Measurements from ENCODE around the gene MYOCD. TPM values are rescaled to one million over a fixed set of nuclear protein-coding genes. Genes with fewer than 3 reads are reported as not detected.

Gene MYOCD
- total and polyA plus RNA-seq, 8 donors, result 3.3 to 14.9 (median 10.8) TPM

DNA sequence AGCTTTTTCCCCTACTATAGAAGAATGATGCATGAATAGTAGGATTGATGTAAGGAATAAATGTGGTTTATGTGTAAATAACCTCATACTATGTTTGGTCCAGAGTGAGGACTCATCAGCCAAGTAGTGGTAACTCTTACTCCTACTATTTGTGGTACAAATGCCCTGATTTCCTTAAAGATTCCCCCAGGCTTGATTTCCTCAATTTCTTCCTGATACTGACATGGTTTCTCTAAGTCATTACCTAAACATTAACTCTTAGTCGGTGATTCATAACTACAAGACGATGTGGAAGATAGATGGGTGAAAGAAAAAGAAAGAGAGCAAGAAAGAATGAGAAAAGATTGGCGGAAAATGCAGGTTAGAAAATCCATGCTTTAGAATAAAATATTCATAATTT lies 17.2 kb upstream of the MYOCD start:
- Histone ChIP-seq H3K4me3 (no peak overlapping the region), H3K27ac (no peak overlapping the region), H3K36me3 (no peaks in the 10 kb centered on the region), H3K27me3 (peaks cover 0 to 25% of the 10 kb centered on the region in 2 donors), H3K9me3 (no peaks in the 10 kb centered on the region), H3K4me1 (no peaks in the 10 kb centered on the region)
- no peak for ATAC-seq
- TF ChIP-seq, protein P1, sequence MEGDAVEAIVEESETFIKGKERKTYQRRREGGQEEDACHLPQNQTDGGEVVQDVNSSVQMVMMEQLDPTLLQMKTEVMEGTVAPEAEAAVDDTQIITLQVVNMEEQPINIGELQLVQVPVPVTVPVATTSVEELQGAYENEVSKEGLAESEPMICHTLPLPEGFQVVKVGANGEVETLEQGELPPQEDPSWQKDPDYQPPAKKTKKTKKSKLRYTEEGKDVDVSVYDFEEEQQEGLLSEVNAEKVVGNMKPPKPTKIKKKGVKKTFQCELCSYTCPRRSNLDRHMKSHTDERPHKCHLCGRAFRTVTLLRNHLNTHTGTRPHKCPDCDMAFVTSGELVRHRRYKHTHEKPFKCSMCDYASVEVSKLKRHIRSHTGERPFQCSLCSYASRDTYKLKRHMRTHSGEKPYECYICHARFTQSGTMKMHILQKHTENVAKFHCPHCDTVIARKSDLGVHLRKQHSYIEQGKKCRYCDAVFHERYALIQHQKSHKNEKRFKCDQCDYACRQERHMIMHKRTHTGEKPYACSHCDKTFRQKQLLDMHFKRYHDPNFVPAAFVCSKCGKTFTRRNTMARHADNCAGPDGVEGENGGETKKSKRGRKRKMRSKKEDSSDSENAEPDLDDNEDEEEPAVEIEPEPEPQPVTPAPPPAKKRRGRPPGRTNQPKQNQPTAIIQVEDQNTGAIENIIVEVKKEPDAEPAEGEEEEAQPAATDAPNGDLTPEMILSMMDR (IDR thresholded peaks at IDR 0.05), result no peak
- intact Hi-C loops (cut with DNase I), result no loop called here
- DNase-seq, result no peak

DNA sequence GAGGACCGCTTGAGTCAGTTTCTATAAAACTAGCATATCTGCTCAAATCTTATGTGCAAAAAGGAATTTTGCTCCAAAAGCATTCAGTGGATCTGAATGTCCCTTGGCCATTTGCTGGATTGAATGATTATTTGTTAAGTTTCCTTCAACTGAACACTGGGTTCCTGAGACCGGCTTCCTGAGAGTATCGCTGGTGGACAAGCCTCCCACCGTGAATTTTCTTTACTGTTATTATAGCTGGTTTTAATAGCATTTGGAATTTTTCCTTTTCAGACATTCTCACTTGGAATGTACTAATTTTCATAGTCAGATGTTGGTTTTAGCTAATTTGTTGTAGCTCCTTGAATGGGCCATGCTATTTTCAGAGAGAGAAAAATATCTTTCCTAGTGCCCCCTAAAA lies 9.8 kb upstream of the MYOCD start:
- ATAC-seq, result no peak
- TF ChIP-seq, protein P1 (IDR thresholded peaks at IDR 0.05), result no peak
- H3K4me3 ChIP-seq, result no peak overlapping the region
- no peak for DNase-seq
- no peak overlapping the region for H3K27ac ChIP-seq
- no peaks in the 10 kb centered on the region for H3K27me3 ChIP-seq
- no peaks in the 10 kb centered on the region for H3K4me1 ChIP-seq
- H3K36me3 ChIP-seq, result no peaks in the 10 kb centered on the region
- no peaks in the 10 kb centered on the region for H3K9me3 ChIP-seq
- intact Hi-C loops (cut with DNase I), result no loop called here

DNA sequence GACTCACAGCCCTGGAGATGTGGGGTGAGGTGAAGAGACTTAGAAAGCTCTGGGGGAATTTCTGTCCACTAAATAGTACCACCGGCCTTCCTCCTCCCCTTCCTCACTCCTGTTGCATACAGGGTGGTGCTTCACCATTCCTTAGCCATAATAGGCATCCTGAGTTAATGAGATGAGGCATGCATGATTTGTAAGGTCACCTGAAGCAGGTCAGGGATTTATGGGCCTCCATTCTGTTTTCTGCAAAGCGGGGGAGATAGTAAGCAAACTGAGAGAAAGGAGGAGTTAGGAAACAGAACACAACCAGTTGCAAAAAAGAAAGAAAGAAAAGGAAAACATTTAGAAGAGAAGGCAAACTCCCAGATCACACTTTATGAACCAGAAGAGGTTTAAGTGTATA lies 9.3 kb upstream of the MYOCD start:
- TF ChIP-seq, protein P1 (IDR thresholded peaks at IDR 0.05), result no peak
- H3K4me3 ChIP-seq, result no peak overlapping the region
- no peaks in the 10 kb centered on the region for H3K36me3 ChIP-seq
- H3K27me3 ChIP-seq, result no peaks in the 10 kb centered on the region
- DNase-seq, result no peak
- H3K27ac ChIP-seq, result no peak overlapping the region
- no peaks in the 10 kb centered on the region for H3K4me1 ChIP-seq
- H3K9me3 ChIP-seq, result no peaks in the 10 kb centered on the region
- ATAC-seq, result no peak
- intact Hi-C loops (cut with DNase I), result no loop called here

- ATAC-seq (no peak), DNase-seq (no peak)
- H3K4me1 ChIP-seq, result no peaks in the 10 kb centered on the region
- peaks cover 8 to 26% of the 10 kb centered on the region in 2 donors for H3K27me3 ChIP-seq
- no peak overlapping the region for H3K27ac ChIP-seq
- H3K4me3 ChIP-seq, result no peak overlapping the region
- H3K36me3 ChIP-seq, result no peaks in the 10 kb centered on the region
- intact Hi-C loops (cut with DNase I), result no loop called here
- TF ChIP-seq, protein P1 (IDR thresholded peaks at IDR 0.05), result no peak
- no peaks in the 10 kb centered on the region for H3K9me3 ChIP-seq
These were observed 6.2 kb upstream of the MYOCD start for GRCh38 chr17:12659500-12659899.

DNA sequence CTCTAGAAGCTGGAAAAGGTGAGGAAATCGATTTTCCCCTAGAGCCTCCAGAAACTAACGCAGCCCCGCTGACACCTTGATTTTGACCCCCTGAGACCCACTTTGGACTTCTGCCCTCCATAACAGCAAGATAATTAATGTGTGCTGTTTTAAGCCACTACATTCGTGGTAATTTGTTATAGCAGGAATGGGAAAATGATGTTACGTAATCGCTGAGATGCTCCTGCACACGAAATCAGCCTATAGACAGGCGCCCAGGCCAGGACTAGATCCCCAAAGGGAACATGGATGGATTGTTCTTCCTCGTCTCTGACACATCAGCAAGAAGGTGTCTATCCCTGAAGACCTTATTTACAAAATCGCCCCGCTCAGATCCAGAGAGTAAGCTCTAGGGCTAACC lies 1.4 kb upstream of the MYOCD start:
- no peaks in the 10 kb centered on the region for H3K9me3 ChIP-seq
- ATAC-seq (no peak), DNase-seq (no peak)
- peaks cover 4 to 11% of the 10 kb centered on the region in 2 donors for H3K4me1 ChIP-seq
- H3K4me3 ChIP-seq, result no peak overlapping the region
- H3K36me3 ChIP-seq, result no peaks in the 10 kb centered on the region
- no peak overlapping the region for H3K27ac ChIP-seq
- intact Hi-C loops (cut with DNase I), result loop anchor here in 1 of 2 donors (10.0 kb wide), 1 partner anchor 409 kb away; no protein-coding TSS in a partner anchor
- TF ChIP-seq, protein P1 (IDR thresholded peaks at IDR 0.05), result no peak
- peaks cover 34 to 60% of the 10 kb centered on the region in 2 donors for H3K27me3 ChIP-seq
